Breast epithelium (tissue), 3 donors: ENCODE results near the gene ODF4.

Source experiments
- CTCF ChIP-seq, 3 donors: fragments of 450-650 bp; IDR thresholded peaks; one replicate each; pipeline ENCODE4 v1.5.1; 2016 to 2017; ENCODE audit warnings: antibody characterized with exemption in 3 of 3, mild to moderate bottlenecking in 3 of 3, moderate library complexity in 3 of 3
- POLR2A ChIP-seq: fragments of 450-650 bp; IDR thresholded peaks from one replicate; pipeline ENCODE4 v1.6.1; 2016; ENCODE audit warnings: antibody characterized with exemption, mild to moderate bottlenecking, moderate library complexity

GRCh38 chr17:8322061-8322460, 17.6 kb upstream of the ODF4 start:
- no peak for TF ChIP-seq POLR2A
- TF ChIP-seq CTCF (IDR thresholded peaks at IDR 0.05) = no peak
